Forelimb muscle (tissue), 1 donor: Measurements from ENCODE around the gene PIK3R6. TPM values are rescaled to one million over a fixed set of nuclear protein-coding genes. Genes with fewer than 3 reads are reported as not detected.
"Not testable (repeated sequence)": the region's sequence is repeated elsewhere in the genome, so short reads cannot be mapped to it uniquely, and the experiment has no call there.

Experiments
- DNase-seq: peaks from one replicate; pipeline ENCODE4 v3.0.0-alpha.2; 2013; ENCODE audit warnings: low read depth
- polyA plus RNA-seq: library from polyadenylated mRNA; unstranded; fragments of 120-200 nt; gene quantifications from one replicate; pipeline ENCODE4 v1.2.1, GENCODE V29; 2013; ENCODE audit not compliant: insufficient read length

PIK3R6 gene
- polyA plus RNA-seq, 1 donor = 4.3 TPM

GRCh38 chr17:8873801-8874715 is 6.6 kb upstream of the PIK3R6 start:
- no peak for DNase-seq

- no peak for DNase-seq
Measured at GRCh38 chr17:8872705-8873435, 5.4 kb upstream of the PIK3R6 start.

- no peak for DNase-seq
Measured at GRCh38 chr17:8872036-8872704, 4.7 kb upstream of the PIK3R6 start.

GRCh38 chr17:8871081-8871581 is 3.7 kb upstream of the PIK3R6 start:
- DNase-seq = no peak

- no peak for DNase-seq
Measured at GRCh38 chr17:8870406-8871040, 3.0 kb upstream of the PIK3R6 start.

- DNase-seq = no peak
Measured at GRCh38 chr17:8869114-8869815, 1.8 kb upstream of the PIK3R6 start.

- no peak for DNase-seq
Measured at GRCh38 chr17:8868529-8868951, 1.1 kb upstream of the PIK3R6 start.

GRCh38 chr17:8868092-8868491 is 618 bp upstream of the PIK3R6 start:
- no peak for DNase-seq

- DNase-seq = no peak
Measured at GRCh38 chr17:8865811-8866210, 1.7 kb downstream of the PIK3R6 start.

GRCh38 chr17:8865385-8865784 is 2.1 kb downstream of the PIK3R6 start:
- no peak for DNase-seq

- no peak for DNase-seq
Measured at GRCh38 chr17:8862213-8863056, 5.0 kb downstream of the PIK3R6 start.

- DNase-seq = no peak
Measured at GRCh38 chr17:8861495-8862181, 5.8 kb downstream of the PIK3R6 start.

- no peak for DNase-seq
Measured at GRCh38 chr17:8859804-8860430, 7.6 kb downstream of the PIK3R6 start.

- no peak for DNase-seq
Measured at GRCh38 chr17:8859027-8859803, 8.3 kb downstream of the PIK3R6 start.

GRCh38 chr17:8857919-8858318 is 9.6 kb downstream of the PIK3R6 start:
- DNase-seq = no peak

- no peak for DNase-seq
Measured at GRCh38 chr17:8856869-8857575, 10.5 kb downstream of the PIK3R6 start.

- DNase-seq = not testable (repeated sequence)
Measured at GRCh38 chr17:8856205-8856603, 11.3 kb downstream of the PIK3R6 start.
